ENCODE results near the gene SH2D1B.

Gene SH2D1B

DNA sequence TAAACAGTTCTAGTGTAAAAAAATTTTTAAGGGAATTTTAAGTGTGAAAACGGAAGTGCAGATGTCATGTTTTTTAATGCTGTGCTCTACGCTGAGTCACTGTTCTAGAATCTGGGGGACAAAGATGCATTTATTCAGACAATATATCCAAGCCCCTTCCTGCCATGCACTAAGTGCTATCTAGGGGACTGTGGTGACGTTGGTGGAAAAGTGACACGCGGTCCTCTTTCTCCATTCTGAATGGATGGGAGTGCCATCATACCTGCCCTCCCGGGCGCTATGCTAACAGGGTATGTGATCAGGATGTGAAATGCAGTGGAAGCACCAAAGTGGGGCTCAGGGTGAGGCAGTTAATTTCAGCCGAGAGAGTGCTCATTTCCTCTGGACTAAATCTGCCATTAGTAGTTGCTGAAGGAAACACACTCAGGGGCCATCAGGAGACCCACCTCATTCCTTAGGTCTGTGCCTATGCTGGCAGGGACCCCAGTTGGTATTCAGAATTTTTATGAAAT lies 23.8 kb downstream of the SH2D1B start:
- no peak for TF ChIP-seq CREB1 (IDR thresholded peaks at IDR 0.05; ENCODE audit: low read depth)
- TF ChIP-seq RAD21 (IDR thresholded peaks at IDR 0.05; ENCODE audit: low read depth) = no peak
- no peak for TF ChIP-seq TAF1 (IDR thresholded peaks at IDR 0.05; ENCODE audit: low read depth)
- TF ChIP-seq YY1 (IDR thresholded peaks at IDR 0.05; ENCODE audit: low read depth) = no peak
- TF ChIP-seq, protein P1, sequence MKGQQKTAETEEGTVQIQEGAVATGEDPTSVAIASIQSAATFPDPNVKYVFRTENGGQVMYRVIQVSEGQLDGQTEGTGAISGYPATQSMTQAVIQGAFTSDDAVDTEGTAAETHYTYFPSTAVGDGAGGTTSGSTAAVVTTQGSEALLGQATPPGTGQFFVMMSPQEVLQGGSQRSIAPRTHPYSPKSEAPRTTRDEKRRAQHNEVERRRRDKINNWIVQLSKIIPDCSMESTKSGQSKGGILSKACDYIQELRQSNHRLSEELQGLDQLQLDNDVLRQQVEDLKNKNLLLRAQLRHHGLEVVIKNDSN (IDR thresholded peaks at IDR 0.05) = no peak
- TF ChIP-seq NFIC (IDR thresholded peaks at IDR 0.05) = no peak
- no peak for TF ChIP-seq FOXM1 (IDR thresholded peaks at IDR 0.05; ENCODE audit: borderline replicate concordance, low read depth)
- no peak for TF ChIP-seq EP300 (IDR thresholded peaks at IDR 0.05; ENCODE audit: borderline replicate concordance)
- no peak for TF ChIP-seq TCF12 (IDR thresholded peaks at IDR 0.05; ENCODE audit: low read depth)
- TF ChIP-seq REST (IDR thresholded peaks at IDR 0.05; ENCODE audit: low read depth) = no peak
- TF ChIP-seq CEBPB (IDR thresholded peaks at IDR 0.05) = no peak

GRCh38 chr1:162387226-162388082 lies 24.5 kb downstream of the SH2D1B start:
- TF ChIP-seq CEBPB (IDR thresholded peaks at IDR 0.05) (no peak), TAF1 (IDR thresholded peaks at IDR 0.05; ENCODE audit: low read depth) (no peak), YY1 (IDR thresholded peaks at IDR 0.05; ENCODE audit: low read depth) (no peak), ZBTB7A (IDR thresholded peaks at IDR 0.05; ENCODE audit: low read depth) (no peak), FOXM1 (IDR thresholded peaks at IDR 0.05; ENCODE audit: borderline replicate concordance, low read depth) (no peak), RAD21 (IDR thresholded peaks at IDR 0.05; ENCODE audit: low read depth) (no peak), TEAD4 (IDR thresholded peaks at IDR 0.05) (no peak), REST (IDR thresholded peaks at IDR 0.05; ENCODE audit: low read depth) (no peak), EGR1 (IDR thresholded peaks at IDR 0.05) (no peak), CREB1 (IDR thresholded peaks at IDR 0.05; ENCODE audit: low read depth) (no peak), EP300 (IDR thresholded peaks at IDR 0.05; ENCODE audit: borderline replicate concordance) (no peak), TCF12 (IDR thresholded peaks at IDR 0.05; ENCODE audit: low read depth) (no peak), NFIC (IDR thresholded peaks at IDR 0.05) (no peak)
- TF ChIP-seq, protein P1 (IDR thresholded peaks at IDR 0.05) = no peak
- TF ChIP-seq, protein P2, sequence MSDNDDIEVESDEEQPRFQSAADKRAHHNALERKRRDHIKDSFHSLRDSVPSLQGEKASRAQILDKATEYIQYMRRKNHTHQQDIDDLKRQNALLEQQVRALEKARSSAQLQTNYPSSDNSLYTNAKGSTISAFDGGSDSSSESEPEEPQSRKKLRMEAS (IDR thresholded peaks at IDR 0.05) = no peak

DNA sequence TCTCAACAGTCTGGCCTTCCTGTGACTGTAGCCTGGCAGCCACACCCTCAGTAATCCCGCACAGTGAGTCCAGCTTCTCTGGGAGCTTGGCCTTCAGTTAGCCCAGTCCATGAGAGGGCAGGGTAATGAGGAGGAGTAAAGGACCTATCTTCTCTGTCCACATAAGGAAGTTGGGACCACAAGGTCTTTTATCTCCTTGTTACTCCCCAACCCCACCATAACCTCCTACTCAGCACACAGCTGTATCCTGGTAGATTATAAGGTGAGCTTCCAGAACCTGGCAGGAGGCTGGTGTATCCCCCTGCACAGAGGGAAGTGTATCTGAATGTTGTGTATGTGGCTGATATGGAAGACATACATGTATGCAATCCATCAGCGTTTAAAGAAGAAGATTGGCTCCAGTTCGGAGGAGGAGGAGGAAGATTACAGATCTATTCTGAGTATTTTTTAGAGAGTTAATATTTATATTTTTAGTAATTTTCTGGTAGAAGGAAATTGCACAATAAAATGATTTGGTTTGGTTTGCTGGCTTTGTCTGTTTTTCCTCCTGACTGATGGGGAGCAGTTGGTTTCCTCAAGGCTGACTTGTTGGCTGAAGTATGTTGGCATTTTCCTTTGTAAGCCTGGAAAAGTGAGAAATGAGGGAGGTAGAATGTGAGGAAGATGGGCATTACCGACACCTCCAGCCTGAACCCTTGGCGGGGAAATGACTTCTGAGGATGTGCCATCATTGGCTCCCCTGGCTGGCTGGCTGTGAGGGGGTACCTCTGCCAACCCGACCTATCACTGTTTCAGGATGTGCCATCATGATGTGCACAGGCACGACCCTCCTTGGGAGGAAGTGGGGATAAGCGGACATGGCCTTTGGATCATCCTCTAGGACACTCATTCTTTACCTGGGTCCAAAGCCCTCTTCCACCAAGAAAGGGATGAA lies 25.4 kb downstream of the SH2D1B start:
- TF ChIP-seq EP300 (IDR thresholded peaks at IDR 0.05; ENCODE audit: borderline replicate concordance) = no peak
- no peak for TF ChIP-seq NFIC (IDR thresholded peaks at IDR 0.05)
- no peak for TF ChIP-seq CEBPB (IDR thresholded peaks at IDR 0.05)
- TF ChIP-seq TEAD4 (IDR thresholded peaks at IDR 0.05) = no peak
- TF ChIP-seq RAD21 (IDR thresholded peaks at IDR 0.05; ENCODE audit: low read depth) = no peak
- TF ChIP-seq TCF12 (IDR thresholded peaks at IDR 0.05; ENCODE audit: low read depth) = no peak
- no peak for TF ChIP-seq ZBTB7A (IDR thresholded peaks at IDR 0.05; ENCODE audit: low read depth)
- no peak for TF ChIP-seq EGR1 (IDR thresholded peaks at IDR 0.05)
- TF ChIP-seq TAF1 (IDR thresholded peaks at IDR 0.05; ENCODE audit: low read depth) = no peak
- TF ChIP-seq, protein P2 (IDR thresholded peaks at IDR 0.05) = no peak
- TF ChIP-seq YY1 (IDR thresholded peaks at IDR 0.05; ENCODE audit: low read depth) = no peak

- TF ChIP-seq, protein P1 (IDR thresholded peaks at IDR 0.05) = no peak
- TF ChIP-seq EP300 (IDR thresholded peaks at IDR 0.05; ENCODE audit: borderline replicate concordance) = no peak
- no peak for TF ChIP-seq TAF1 (IDR thresholded peaks at IDR 0.05; ENCODE audit: low read depth)
- TF ChIP-seq RAD21 (IDR thresholded peaks at IDR 0.05; ENCODE audit: low read depth) = no peak
- TF ChIP-seq CEBPB (IDR thresholded peaks at IDR 0.05) = no peak
- TF ChIP-seq NFIC (IDR thresholded peaks at IDR 0.05) = no peak
- TF ChIP-seq TEAD4 (IDR thresholded peaks at IDR 0.05) = no peak
- TF ChIP-seq, protein P2 (IDR thresholded peaks at IDR 0.05) = no peak
- TF ChIP-seq CREB1 (IDR thresholded peaks at IDR 0.05; ENCODE audit: low read depth) = no peak
Observed at GRCh38 chr1:162385702-162386101, 26.2 kb downstream of the SH2D1B start.
